Activated CD4-positive, alpha-beta T cell treated with anti-CD3 and anti-CD28 coated beads, Interleukin-2, amount 50 U/mL, for 1 hour (primary cell): Measurements from ENCODE around the gene GMPPB.

Source experiments
- DNase-seq: peaks from one replicate; pipeline ENCODE4 v3.0.0-alpha.2; 2020

The GMPPB gene

GRCh38 chr3:49727924-49728361 lies 4.2 kb upstream of the GMPPB start:
- no peak for DNase-seq

GRCh38 chr3:49727154-49727923 lies 3.6 kb upstream of the GMPPB start:
- DNase-seq: no peak

- no peak for DNase-seq
Measured at GRCh38 chr3:49725906-49726681, 2.3 kb upstream of the GMPPB start.

- DNase-seq: peak; percentile 33
Measured at GRCh38 chr3:49724586-49724985, 835 bp upstream of the GMPPB start.

GRCh38 chr3:49723296-49723627 lies 489 bp downstream of the GMPPB start:
- DNase-seq: peak; percentile 55

GRCh38 chr3:49722896-49723295 lies 855 bp downstream of the GMPPB start:
- no peak for DNase-seq

GRCh38 chr3:49721896-49722781 lies 1.6 kb downstream of the GMPPB start:
- DNase-seq: no peak

GRCh38 chr3:49721596-49721895 lies 2.2 kb downstream of the GMPPB start:
- no peak for DNase-seq

GRCh38 chr3:49720855-49721595 lies 2.7 kb downstream of the GMPPB start:
- DNase-seq: no peak

- peak; percentile 91 for DNase-seq
Measured at GRCh38 chr3:49719214-49719884, 4.4 kb downstream of the GMPPB start, which contains the start of gene AMIGO3. Gene AMIGO3 (minus strand): TSS chr3:49719684. CDS start chr3:49719465, 219 bp downstream.

- DNase-seq: peak; percentile 17
Measured at GRCh38 chr3:49718858-49719213, 4.9 kb downstream of the GMPPB start.

- no peak for DNase-seq
Measured at GRCh38 chr3:49717959-49718857, 5.5 kb downstream of the GMPPB start.

- no peak for DNase-seq
Measured at GRCh38 chr3:49717211-49717958, 6.4 kb downstream of the GMPPB start.

- no peak for DNase-seq
Measured at GRCh38 chr3:49716691-49717210, 7.0 kb downstream of the GMPPB start.

GRCh38 chr3:49716169-49716568 lies 7.6 kb downstream of the GMPPB start:
- no peak for DNase-seq

- DNase-seq: no peak
Measured at GRCh38 chr3:49715611-49716121, 8.1 kb downstream of the GMPPB start.

GRCh38 chr3:49714728-49715550 lies 8.8 kb downstream of the GMPPB start:
- DNase-seq: no peak

GRCh38 chr3:49713336-49714105 lies 10.2 kb downstream of the GMPPB start:
- DNase-seq: no peak
